C4-2B (cell line): ENCODE results near the gene CD247.

ENCODE experiments used
- CTCF ChIP-seq: fragments of 450-650 bp; conservative IDR thresholded peaks from 2 replicates; pipeline ENCODE4 v1.5.1; 2017; ENCODE audit warnings: mild to moderate bottlenecking
- ZFX ChIP-seq: fragments of 450-650 bp; IDR thresholded peaks from 2 replicates; pipeline ENCODE4 v1.6.1; 2017

GRCh38 chr1:167522246-167522645 lies 3.9 kb upstream of the CD247 start:
- TF ChIP-seq CTCF (no peak), ZFX (no peak)
